ENCODE data around the gene PIGX.

GRCh38 chr3:196757876-196758739 lies 45.9 kb downstream of the PIGX start:
- TF ChIP-seq CTCF (conservative IDR thresholded peaks at IDR 0.05) (no peak), ZFX (IDR thresholded peaks at IDR 0.05) (no peak)
